PFSK-1 (cell line): ENCODE measurements around the gene TNFAIP8.

Source experiments
- FOXP2 ChIP-seq: optimal IDR thresholded peaks from 2 replicates; pipeline ENCODE3; 2011; ENCODE audit warnings: borderline replicate concordance, control low read depth, inconsistent platforms; ENCODE audit not compliant: insufficient read depth; ENCODE audit errors: extremely low read length, extremely low read depth
- POLR2AphosphoS5 ChIP-seq: IDR thresholded peaks from 2 replicates; pipeline ENCODE4 v1.6.1; 2012; ENCODE audit warnings: low read depth, mild to moderate bottlenecking, control low read depth, low read length, moderate library complexity
- REST ChIP-seq, 2 experiments: IDR thresholded peaks; 2 replicates each; pipeline versions ENCODE4 v1.6.1 to v1.8.0; 2011 to 2012; ENCODE audit warnings: low read depth in 2 of 2, low read length in 2 of 2, control low read depth in 1 of 2, inconsistent platforms in 1 of 2, mild to moderate bottlenecking in 1 of 2, moderate library complexity in 1 of 2; ENCODE audit not compliant: insufficient read depth in 1 of 2
- SIN3A ChIP-seq: IDR thresholded peaks from 2 replicates; pipeline ENCODE4 v1.6.1; 2012; ENCODE audit warnings: mild to moderate bottlenecking, low read length, moderate library complexity, borderline replicate concordance; ENCODE audit not compliant: insufficient read depth
- TAF1 ChIP-seq: IDR thresholded peaks from 2 replicates; pipeline ENCODE4 v1.6.1; 2012; ENCODE audit warnings: low read length, control low read depth, borderline replicate concordance; ENCODE audit not compliant: insufficient read depth

TNFAIP8 gene

GRCh38 chr5:119390404-119390803 is 34.6 kb downstream of the TNFAIP8 start:
- no peak for TF ChIP-seq REST (IDR thresholded peaks at IDR 0.05; ENCODE audit: insufficient read depth in 1 of 2, low read depth in 2 of 2, low read length in 2 of 2)
- TF ChIP-seq SIN3A, result no peak
- no peak for TF ChIP-seq FOXP2
- TF ChIP-seq POLR2AphosphoS5, result no peak

GRCh38 chr5:119393201-119393691 is 37.4 kb downstream of the TNFAIP8 start:
- TF ChIP-seq REST (IDR thresholded peaks at IDR 0.05; ENCODE audit: insufficient read depth in 1 of 2, low read depth in 2 of 2, low read length in 2 of 2), result no peak
- TF ChIP-seq TAF1, result no peak
- no peak for TF ChIP-seq FOXP2
- TF ChIP-seq POLR2AphosphoS5, result no peak
- no peak for TF ChIP-seq SIN3A

DNA sequence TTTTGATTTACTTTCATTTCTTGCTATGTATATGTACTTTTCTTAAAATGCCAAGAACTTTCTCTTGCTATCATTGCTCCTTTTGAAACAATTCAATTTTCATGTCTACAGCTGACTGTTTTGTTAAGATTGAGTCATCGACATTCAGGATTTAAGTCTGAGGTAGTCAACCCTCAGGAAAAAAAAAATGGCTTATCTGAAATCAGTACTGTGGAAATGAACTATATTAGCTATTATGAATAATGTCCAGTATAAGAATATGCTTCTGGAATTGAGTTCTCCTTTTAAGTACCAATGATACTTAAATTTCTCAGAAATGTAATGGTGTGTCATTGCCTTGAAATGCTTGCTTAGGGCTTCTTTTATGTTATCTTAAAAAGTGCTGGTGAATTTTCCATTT is 37.9 kb downstream of the TNFAIP8 start:
- TF ChIP-seq REST (IDR thresholded peaks at IDR 0.05; ENCODE audit: insufficient read depth in 1 of 2, low read depth in 2 of 2, low read length in 2 of 2) (no peak), TAF1 (no peak), POLR2AphosphoS5 (no peak), FOXP2 (no peak), SIN3A (no peak)

GRCh38 chr5:119395080-119395836 is 39.4 kb downstream of the TNFAIP8 start:
- TF ChIP-seq FOXP2 (no peak), SIN3A (no peak), POLR2AphosphoS5 (no peak), TAF1 (no peak), REST (IDR thresholded peaks at IDR 0.05; ENCODE audit: insufficient read depth in 1 of 2, low read depth in 2 of 2, low read length in 2 of 2) (no peak)
